Stimulated activated CD4-positive, alpha-beta T cell treated with anti-CD3 and anti-CD28 coated beads, Interleukin-12 subunit alpha, Interleukin-12 subunit beta, amount 100 ng/mL, for 4 hours (primary cell): ENCODE results near the gene GSK3A.

Experiments
- DNase-seq: peaks from one replicate; pipeline ENCODE4 v3.0.0-alpha.2; 2020

The GSK3A gene

GRCh38 chr19:42242512-42243409 is at the start of gene GSK3A:
Gene GSK3A (minus strand): TSS chr19:42242602. CDS start chr19:42242465, 137 bp downstream.
- peak; percentile 93 for DNase-seq

- no peak for DNase-seq
Measured at GRCh38 chr19:42291435-42291810, 49.0 kb upstream of the GSK3A start.

- DNase-seq, result peak; percentile 46
Measured at GRCh38 chr19:42290523-42291434, 48.4 kb upstream of the GSK3A start.

GRCh38 chr19:42290136-42290522 is 47.7 kb upstream of the GSK3A start:
- no peak for DNase-seq

GRCh38 chr19:42289556-42290041 is 47.2 kb upstream of the GSK3A start:
- no peak for DNase-seq

- DNase-seq, result no peak
Measured at GRCh38 chr19:42288881-42289555, 46.6 kb upstream of the GSK3A start.

GRCh38 chr19:42288387-42288786 is 46.0 kb upstream of the GSK3A start:
- no peak for DNase-seq

GRCh38 chr19:42287827-42288107 is 45.4 kb upstream of the GSK3A start:
- no peak for DNase-seq

GRCh38 chr19:42287017-42287826 is 44.8 kb upstream of the GSK3A start:
- no peak for DNase-seq

GRCh38 chr19:42286349-42287016 is 44.1 kb upstream of the GSK3A start:
- no peak for DNase-seq

- no peak for DNase-seq
Measured at GRCh38 chr19:42285988-42286348, 43.6 kb upstream of the GSK3A start.

- DNase-seq, result no peak
Measured at GRCh38 chr19:42285541-42285941, 43.1 kb upstream of the GSK3A start.

GRCh38 chr19:42284591-42285341 is 42.4 kb upstream of the GSK3A start:
- DNase-seq, result no peak

GRCh38 chr19:42284066-42284501 is 41.7 kb upstream of the GSK3A start:
- peak; percentile 82 for DNase-seq

GRCh38 chr19:42283188-42284065 is 41.0 kb upstream of the GSK3A start:
- peak; percentile 96 for DNase-seq

GRCh38 chr19:42282819-42283187 is 40.4 kb upstream of the GSK3A start:
- DNase-seq, result no peak

- no peak for DNase-seq
Measured at GRCh38 chr19:42281827-42282762, 39.7 kb upstream of the GSK3A start.

- DNase-seq, result no peak
Measured at GRCh38 chr19:42281146-42281826, 38.9 kb upstream of the GSK3A start.
